ENCODE data around the gene RFX4.

Gene RFX4

DNA sequence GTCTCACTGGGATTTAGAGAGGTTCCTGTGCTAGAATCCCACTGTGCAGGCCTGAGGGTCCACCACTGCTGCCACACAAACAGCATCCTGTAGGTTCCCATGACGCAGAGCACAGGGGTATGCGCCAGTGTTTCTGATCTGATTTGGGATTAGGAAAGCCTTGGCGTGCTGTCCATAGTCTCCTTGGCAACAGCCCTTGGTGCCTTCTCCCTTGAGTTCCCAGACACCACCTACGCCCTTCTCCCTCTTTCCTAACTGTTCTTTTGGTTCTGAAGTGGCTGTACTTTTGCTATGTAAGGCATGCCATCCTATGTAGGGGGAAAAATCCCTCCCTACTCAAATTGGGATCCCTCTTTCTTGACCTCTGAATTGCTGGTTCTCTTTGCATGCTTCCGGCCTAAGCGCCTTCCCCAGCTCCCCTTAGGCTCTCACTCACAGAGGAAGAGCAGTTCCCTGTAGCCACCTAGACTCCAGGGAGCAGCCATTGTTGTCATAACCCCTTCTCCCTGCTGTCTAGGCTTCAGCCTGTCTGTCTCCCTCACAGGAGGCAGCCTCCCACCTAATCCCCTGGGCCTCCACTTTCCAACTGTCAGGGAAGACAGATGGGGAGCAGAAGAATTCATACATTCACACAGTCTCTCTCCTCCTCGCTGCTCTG is 176.9 kb downstream of the RFX4 start:
- no peak for DNase-seq (ENCODE audit: low read depth in 3 of 3, low spot score in 1 of 3)

DNA sequence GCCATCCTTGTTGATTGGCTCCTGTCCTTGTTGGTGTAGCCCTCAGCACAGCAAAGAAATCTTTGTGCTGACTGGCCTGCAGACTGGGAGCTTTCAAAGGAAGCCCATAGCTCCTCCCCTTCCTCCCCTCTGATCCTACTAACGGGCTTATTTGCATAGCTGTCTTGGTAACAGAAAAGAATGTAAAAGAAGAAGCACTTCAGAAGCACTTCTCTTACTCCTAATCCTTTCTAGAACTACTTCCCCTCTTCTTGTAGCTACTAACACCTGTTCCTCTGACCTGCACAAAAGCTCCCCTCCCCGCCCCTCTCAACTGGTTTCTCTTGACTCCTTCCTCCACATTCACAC is 177.4 kb downstream of the RFX4 start:
- no peak for DNase-seq (ENCODE audit: low read depth in 3 of 3, low spot score in 1 of 3)

DNA sequence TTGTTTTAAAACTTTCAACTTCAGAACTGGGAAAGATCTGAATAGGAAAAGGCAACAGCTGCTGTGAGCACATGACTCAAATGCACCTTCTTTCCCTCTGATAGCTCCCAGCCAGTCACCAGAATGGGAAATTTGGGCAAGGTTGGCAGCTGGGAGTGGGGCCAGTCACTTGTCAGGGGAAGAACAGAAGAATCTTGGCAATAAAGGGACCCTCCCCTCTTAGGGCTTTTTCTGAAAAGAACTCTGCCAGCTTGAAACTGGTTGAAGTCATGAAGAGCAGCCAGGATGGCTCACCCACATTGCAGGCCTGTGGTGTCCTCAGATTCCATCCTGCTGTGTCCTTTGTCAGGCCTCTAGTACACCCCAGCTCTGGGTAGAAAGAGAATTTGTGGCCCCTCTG is 181.4 kb downstream of the RFX4 start:
- DNase-seq (ENCODE audit: low read depth in 3 of 3, low spot score in 1 of 3), result no peak

DNA sequence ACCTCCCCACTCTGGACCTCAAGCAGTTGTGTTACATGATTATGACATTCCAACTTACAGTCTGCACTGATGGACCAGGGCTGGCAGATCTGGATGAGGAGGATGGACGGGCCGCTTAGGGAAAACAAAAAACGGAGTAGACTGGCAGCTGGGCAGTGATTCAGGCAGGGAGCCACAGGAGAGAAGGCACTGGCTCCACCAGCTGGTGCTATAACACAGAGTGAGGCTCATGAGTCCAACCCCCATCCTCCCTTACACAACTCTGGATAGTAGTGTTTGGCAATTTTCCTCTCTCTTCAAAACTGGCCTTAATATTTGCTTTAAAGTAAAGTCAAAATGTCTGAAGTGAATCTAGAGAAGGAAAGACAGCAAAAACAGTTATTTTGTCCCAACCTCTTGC is 181.9 kb downstream of the RFX4 start:
- no peak for DNase-seq (ENCODE audit: low read depth in 3 of 3, low spot score in 1 of 3)

DNA sequence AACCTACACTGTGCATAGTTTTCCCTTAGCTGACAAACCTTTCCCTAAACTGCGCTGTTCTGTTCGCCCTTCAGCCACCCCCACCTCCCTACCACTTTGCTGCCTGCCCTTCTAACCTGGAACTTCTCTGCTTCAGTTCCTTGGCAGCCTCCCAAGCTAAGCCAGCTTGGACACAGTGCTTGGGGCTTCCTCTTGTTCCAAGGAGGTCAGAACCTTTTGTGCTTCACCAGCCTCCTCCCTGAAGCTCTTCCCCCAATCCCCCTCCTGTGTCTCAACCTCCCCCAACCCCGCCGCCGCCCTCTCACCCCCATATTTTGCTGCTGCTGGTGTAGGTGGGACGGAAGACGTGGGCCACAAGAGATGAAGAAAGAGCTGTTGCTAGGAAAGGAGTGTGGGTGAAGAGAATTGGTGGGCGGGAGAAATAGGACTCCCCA is 183.6 kb downstream of the RFX4 start:
- DNase-seq (ENCODE audit: low read depth in 3 of 3, low spot score in 1 of 3), result no peak

DNA sequence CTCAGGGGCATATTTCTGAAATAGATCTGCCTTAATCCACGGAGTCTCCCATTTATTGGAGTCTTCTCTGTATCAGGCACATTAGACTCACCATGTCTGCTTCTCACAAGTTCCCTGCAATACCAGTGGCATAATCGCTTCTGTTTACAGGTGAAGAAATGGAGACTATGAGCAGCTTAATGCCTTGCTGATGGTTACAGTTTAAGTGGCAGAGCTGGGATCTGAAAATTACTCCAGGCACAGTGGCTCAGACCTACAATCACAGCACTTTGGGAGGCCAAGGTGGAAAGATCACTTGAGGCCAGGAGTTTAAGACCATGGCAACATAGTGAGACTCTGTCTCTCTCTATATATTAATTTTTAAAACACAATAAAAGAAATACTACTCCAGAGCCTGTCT is 184.4 kb downstream of the RFX4 start:
- DNase-seq (ENCODE audit: low read depth in 3 of 3, low spot score in 1 of 3), result no peak

DNA sequence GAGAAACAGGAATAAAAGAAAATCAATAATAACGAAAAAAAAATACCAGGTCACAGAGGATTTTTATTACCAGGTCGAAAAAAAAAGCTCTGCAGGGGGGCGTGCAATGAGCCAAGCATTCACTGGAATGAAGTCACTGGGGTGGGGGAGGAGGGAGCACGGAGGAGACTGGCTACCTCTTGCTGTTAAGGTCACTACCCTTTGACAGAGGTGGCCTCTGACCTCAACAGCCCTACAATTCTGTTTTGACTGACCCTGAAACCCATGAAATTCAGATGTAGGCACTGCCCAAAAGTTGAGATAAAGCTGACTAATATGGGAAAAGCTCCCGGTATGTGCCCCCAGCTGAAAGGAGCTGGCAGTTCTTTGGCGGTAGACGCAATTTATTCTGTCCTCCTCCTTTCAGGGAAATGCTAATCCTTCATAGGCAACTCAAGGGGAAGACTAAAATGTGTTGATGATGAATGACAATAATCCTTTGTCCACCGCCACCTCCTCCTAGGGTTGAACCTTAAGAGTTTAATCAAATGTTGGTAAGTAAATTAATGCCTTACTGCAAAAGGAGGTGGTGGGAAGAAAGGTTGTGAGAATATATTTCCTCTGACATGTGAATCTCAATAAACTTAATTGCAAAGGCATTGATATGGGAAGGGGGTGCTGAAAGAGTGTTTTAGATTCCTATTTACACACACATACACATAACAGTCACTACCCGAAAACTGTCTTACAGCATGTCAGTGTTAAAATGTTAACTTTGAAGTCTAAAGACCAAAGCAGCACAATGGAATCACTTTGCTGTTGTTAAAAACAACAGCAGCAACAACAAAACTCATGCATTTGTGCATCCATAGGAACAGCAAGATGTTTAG is 185.4 kb downstream of the RFX4 start:
- no peak for DNase-seq (ENCODE audit: low read depth in 3 of 3, low spot score in 1 of 3)

DNA sequence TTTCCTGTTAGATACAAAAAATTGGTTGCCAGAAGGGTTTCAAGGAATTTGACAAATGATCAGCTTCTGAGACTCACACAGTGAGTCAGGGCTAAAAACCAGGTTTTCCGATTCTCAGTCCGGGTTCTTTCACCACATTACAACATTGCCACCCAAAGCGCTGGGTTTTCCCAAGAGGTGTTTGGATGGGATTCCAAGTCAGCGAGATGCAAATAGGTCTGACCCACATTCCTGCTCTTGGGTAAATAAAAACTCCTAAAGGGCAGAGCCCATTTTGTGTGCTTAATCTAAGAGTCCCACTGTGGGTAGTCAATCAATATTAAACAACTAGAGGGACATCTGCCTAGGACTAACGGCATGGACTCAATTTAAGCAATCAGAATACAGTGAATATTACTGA is 186.3 kb downstream of the RFX4 start:
- no peak for DNase-seq (ENCODE audit: low read depth in 3 of 3, low spot score in 1 of 3)

DNA sequence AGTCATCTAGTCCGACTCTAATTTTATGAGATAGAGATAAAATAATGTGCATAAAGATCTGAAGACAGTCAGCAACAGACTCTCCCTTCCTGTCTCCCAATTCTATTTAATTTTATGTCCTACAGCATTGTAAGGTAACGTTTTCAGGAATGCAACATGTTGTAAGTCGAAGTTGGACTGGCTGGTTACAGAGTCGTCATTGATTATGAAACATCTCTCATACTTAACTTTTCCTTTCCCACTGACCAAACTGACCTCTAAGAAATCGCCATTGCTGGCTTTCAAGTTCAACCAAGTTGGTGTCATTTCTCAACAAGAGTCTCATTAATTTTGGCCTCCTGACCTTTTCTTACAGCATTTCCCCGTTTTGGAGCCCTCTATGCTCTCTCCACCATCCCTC is 186.7 kb downstream of the RFX4 start:
- no peak for DNase-seq (ENCODE audit: low read depth in 3 of 3, low spot score in 1 of 3)

DNA sequence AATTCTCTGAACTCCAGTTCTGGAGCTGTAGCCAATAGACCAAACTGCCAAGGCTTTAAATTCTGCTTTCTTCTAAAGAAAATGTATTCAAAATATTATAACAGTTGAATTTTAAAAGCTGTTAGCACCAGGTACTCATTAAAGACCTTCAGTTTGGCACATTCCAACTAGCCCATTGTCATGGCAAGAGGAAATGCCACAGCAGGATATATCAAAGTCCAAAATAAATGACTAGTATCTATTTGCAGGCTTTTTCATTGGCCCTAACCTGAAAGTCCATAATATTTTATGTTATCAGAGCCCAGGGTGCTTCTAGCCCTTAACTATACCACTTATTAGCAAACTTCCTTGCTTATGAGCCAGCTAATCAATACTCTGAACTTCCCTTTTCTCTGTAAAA is 188.6 kb downstream of the RFX4 start:
- no peak for DNase-seq (ENCODE audit: low read depth in 3 of 3, low spot score in 1 of 3)

DNA sequence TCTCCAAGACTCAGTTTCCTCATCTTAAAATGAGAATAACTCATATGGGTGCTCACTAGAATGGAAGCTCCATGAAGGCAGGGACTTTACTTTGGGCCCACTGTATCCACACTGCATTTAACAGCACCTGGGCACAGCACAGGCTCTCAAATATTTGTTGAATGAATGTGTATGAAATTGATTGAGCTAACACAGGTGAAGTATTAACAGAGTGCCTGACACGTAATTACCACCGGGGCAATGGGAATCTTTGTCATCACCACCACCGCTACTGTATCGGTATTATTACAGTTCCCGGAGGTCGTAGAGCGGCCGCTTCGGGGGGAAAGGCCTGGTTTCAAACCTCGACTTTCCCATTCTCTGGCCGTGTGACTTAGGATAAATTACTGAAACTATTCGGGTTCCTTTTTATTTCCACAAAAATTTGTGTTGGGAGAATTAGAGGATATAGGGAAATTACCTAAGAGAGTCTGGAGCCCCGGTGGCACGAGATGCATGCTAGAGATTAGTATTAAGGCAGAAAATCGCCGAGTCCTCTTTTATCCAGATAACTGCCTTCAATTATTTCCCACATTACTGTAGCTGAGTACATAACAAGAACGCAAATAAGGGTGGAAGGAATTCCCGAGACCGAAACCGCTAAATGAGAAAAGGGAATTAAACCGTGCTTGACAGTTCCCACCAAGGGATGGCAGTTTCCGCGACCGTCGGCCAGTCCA is 190.6 kb downstream of the RFX4 start:
- DNase-seq (ENCODE audit: low read depth in 3 of 3, low spot score in 1 of 3), result no peak

DNA sequence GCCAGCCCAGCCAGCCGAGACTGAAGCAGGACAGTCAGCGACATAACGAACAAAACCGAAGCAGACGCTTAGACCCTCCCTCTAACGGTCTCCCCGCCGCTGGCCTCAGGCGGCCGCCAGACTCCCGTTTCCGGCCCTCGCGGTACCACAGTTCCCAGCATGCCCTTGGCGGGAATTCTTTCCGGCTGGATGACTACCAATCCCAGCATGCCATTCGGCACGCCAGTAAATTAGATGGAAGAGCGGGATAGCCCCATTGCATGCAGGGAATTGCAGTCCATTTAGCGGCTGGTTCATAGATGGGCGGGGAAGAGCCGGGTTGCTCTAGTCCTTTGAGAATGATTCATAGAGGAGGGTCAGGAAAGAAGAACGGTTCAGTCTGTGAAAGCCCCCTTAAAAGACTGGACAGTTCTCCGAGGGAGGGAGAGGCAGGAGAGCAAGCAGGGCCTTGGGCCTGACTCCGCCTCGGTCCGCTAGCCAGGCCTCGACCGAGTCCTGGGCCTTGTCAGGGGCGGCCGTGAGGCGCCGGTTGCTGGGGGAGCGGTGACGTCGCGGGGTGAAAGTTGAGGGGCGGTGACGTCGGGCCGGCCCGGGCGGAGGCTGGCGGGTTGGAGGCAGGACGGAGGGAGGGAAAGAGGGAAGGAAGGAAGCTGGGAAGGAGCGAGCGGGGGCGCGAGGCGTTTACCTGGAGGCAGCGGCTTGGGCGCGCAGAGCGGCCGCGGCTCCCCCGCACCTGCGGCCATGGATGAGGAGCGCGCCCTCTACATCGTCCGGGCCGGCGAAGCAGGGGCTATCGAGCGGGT is 191.4 kb downstream of the RFX4 start, which contains the start of gene RIC8B:
Gene RIC8B (plus strand): TSS at position 678 of the 803 bp plus-strand sequence. CDS start 64 bp downstream, at position 742.
- DNase-seq (ENCODE audit: low read depth in 3 of 3, low spot score in 1 of 3), result peak; percentile 46 to 71 (median 61)

DNA sequence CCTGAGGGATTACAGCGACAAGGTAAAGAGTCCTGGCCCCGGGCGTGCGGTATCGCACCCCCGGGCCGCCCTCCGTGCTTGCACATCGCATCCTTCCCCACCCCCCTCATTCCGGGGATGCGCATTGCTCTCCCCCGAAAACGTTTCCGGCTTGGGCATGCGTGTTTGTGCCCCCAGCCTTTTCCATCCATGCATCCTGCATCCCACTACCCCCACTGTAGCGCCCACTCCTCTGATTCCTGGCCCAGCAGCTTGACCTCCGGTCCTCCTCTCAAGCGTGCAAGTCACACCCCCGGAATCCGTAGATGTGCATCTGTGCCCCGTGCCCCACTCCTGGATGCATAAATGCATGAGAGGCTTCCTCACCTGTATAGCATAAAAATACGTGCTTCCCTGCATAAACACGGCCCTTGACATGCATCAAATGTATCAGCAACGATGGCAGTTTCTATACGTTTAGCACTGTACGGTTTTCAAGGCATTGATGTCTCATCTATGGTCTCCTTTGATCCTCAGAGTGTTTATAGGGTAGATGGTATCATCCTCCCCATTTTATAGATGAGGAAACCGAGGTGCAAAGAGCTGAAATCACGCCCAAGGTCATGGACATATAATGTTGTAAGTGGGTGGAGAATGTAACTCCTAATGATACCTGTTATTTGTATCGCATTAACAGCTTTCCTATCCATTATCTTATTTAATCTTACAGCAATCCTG is 192.2 kb downstream of the RFX4 start:
- no peak for DNase-seq (ENCODE audit: low read depth in 3 of 3, low spot score in 1 of 3)

DNA sequence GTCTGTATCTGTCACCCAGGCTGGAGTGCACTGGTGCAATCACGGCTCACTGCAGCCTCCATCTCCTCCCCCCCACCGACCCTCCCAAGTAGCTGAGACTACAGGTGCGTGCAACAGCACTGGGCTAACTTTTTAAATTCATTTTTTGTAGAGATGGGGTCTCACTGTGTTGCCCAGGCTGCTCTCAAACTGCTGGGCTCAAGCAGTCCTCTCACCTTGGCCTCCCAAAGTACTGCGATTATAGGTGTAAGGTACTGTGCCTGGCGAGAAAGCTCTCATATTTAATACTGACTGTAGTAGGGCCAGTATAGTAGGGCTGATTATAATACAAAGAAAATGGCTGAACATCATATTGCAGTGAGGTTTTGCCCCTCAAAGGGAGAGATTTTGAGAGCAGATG is 194.1 kb downstream of the RFX4 start:
- DNase-seq (ENCODE audit: low read depth in 3 of 3, low spot score in 1 of 3), result no peak

DNA sequence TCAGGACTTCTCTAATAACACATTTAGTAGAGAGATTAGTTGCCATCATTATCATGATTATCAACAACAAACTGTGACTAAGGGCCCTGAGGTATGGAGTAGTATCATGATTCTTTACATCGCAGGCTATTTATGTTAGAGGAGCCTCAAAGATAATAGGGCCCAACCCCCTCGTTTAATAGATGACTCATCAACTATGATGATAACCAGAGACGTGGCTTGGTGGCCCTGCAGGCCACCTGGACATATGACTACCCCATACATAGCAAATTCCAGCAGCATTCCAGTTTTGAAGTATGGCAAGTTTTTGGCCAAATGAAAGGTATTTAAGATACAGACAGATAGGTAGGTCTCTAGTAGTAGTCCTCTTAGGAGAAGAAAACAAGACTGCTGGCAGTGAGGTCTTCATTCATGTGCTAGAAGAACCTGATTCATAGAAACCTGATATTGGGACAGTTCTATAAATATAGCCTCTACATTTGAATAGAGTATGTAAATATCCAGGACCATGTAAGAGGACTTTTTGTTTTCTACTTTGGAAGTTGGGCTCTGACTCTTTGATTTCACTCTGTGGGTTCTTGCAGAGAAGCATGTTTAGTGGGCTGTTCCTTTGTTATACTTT is 197.3 kb downstream of the RFX4 start:
- no peak for DNase-seq (ENCODE audit: low read depth in 3 of 3, low spot score in 1 of 3)

DNA sequence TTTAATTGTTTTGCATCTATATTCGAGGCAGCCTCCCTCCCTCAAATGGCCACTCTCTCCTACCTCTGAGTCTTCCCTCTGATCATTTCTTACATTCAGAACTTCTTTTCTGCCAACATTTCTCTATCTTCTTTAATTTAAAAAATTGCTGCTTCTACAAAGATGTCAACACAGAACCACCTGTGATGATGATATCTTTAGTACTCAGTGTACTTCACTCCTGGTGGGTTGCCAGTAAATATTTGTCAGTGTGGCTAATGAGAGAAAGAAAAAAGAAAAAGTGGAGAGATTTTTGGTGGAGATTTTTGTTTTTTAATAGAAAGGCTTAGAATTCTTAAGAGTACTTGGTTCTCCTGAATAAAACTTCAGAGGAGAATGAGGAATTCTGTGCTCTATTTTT is 199.8 kb downstream of the RFX4 start:
- no peak for DNase-seq (ENCODE audit: low read depth in 3 of 3, low spot score in 1 of 3)

DNA sequence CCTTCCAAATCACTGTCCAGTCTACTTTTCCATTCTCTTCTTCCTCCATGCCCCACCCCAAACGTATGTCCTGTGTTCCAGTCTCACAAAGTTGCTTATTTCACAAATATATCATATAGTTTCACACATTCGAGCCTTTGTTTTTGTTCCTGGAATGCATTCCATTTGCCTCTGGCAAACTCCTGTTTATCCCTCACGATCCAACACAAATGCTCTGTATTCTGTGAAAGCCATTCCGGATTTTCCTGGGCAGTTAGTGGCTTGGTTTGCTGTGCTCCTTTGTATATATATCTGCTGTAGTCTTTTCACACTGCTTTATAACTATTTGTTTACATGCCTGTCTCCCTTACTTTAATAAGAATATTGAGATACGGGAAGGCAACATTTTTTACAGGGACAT is 200.7 kb downstream of the RFX4 start:
- no peak for DNase-seq (ENCODE audit: low read depth in 3 of 3, low spot score in 1 of 3)

DNA sequence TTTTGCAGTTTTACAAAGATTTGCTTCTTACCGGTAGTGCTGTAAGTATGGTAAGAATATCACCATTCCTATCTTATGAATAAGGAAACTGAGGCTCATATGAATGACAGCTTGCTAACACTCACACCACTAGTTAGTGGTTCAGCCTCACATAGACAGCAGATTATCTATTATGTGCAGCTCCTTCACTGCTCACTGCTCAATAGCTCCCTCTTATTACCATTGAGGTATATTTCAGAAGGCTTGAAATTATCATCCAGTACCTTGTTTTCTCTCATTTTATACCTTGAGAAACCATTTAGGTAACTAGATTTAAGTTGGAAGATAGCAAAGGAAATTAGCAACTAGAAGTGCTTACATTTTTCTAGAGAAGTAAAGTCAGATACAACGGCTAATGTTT is 207.2 kb downstream of the RFX4 start:
- DNase-seq (ENCODE audit: low read depth in 3 of 3, low spot score in 1 of 3), result no peak

DNA sequence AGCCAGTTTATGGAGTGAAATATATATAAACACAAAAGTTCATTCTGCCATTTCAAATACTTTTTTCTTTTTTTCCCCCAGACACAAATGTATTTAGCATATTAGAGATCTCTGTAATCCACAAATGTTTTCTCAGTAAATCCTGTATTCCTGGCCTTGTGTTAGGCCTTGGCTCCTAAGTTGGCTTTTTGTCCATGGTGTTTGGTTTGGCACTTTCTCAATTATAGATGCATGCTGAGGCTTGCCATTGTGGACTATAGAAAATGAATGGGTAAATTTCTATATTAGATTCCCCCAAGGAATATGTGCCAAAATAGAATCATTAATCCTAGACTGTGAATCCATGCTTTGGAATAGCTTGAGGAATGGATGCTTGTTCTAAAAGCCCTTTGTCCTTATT is 208.7 kb downstream of the RFX4 start:
- DNase-seq (ENCODE audit: low read depth in 3 of 3, low spot score in 1 of 3), result no peak

DNA sequence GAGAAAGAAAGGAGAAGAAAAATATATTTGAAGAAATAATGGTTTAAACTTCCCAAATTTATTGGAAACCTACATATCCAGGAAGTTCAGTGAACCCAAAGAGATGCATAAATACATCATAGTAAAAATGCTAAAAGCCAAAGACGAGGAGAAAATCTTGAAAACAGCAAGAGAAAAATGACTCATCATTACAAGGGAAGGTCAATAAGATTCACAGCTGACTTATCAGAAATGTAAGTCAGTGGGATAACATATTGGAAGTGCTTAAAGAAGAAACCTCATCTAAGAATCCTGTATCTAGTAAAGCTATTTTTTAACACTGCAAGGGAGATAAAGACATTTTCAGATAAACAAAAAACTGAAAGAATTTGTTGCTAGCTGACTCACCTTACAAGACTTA is 211.6 kb downstream of the RFX4 start:
- DNase-seq (ENCODE audit: low read depth in 3 of 3, low spot score in 1 of 3), result no peak

Measured in stimulated activated CD4-positive, alpha-beta T cell treated with anti-CD3 and anti-CD28 coated beads, TNF-alpha, amount 100 ng/mL, for 1 hour (primary cell).